GM18951 (cell line): ENCODE results near the gene TSEN54.

Source experiments
- POLR2A ChIP-seq: IDR thresholded peaks from 4 replicates; pipeline ENCODE4 v1.6.1; 2011; ENCODE audit warnings: mild to moderate bottlenecking; ENCODE audit not compliant: insufficient read length, insufficient read depth; ENCODE audit errors: extremely low read depth
- in situ Hi-C: fragments of 300-500 bp; cut with MboI; formaldehyde crosslinking; loops from one replicate; pipeline ENCODE4 v1.12.0; 2022; ENCODE audit warnings: low sequenced_read_pairs, mixed read lengths, inconsistent platforms; ENCODE audit not compliant: unreplicated experiment

The TSEN54 gene

DNA sequence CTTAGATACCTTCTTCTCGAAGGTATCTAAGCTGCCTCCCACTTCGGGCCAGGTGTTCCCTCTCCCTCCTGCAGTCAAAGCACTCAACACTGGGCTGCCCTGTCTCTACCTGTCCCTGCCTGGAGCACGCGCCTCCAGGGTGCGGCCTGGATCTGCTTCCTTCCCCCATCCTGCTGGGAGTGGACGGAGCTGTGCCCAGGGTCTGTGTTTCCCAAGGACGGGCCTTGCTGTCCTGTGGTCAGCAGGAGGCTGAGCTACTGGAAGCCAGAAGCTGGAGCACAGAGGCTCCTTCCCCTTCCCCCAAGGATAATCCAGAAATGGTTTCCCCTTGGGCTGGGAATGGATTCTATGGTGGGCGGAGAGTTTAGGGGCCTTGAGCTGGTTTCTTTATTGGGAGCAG lies 25.9 kb downstream of the TSEN54 start:
- no peak for TF ChIP-seq POLR2A

GRCh38 chr17:75542728-75543336 lies 26.5 kb downstream of the TSEN54 start:
- TF ChIP-seq POLR2A = no peak
- in situ Hi-C loops = no loop called here

More for the DNA sequence above, 25.9 kb downstream of the TSEN54 start:
- in situ Hi-C loops = no loop called here

GRCh38 chr17:75544250-75544649 lies 27.9 kb downstream of the TSEN54 start:
- TF ChIP-seq POLR2A = no peak
- in situ Hi-C loops = no loop called here

DNA sequence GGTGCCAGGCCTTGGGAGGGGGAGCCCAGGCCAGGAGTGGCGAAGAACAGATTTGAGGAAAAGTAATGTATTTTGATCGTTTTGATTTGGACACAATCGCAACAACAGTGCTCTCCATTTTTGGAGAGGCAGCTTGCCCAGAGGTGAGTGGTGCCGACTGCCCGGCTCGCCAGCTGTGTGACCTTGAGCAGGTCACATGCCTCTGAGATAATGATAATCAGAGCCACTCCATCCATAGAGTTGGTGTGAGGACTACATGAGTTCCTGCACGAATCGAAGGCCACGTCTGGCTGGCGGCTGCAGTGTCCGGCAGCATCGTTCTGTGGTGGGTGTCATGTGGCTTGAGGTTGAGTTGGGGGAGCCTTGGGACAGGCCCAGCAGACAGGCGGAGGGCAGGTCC lies 29.9 kb downstream of the TSEN54 start:
- in situ Hi-C loops = no loop called here
- TF ChIP-seq POLR2A = no peak

GRCh38 chr17:75547091-75547490 lies 30.8 kb downstream of the TSEN54 start:
- TF ChIP-seq POLR2A = no peak
- in situ Hi-C loops = no loop called here

DNA sequence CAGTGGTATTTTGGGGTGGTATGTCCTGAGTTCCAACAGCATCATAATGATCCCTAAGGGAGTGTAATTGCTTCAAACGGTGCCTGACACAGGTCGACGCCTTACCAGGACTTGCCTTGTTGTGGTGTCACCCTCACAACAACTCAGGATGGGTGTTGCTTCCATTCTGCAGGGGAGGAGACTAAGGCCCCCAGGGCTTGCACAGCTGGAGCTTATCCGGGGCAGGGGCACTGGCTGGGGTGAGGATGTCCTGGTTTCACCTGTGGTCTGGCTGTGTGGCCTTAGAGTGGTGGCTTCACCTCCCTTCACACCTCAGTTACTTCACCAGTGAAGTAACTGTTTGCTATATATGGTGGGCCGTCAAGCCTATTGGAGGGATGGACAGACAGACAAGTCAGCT lies 32.5 kb downstream of the TSEN54 start:
- TF ChIP-seq POLR2A = no peak
- in situ Hi-C loops = no loop called here

DNA sequence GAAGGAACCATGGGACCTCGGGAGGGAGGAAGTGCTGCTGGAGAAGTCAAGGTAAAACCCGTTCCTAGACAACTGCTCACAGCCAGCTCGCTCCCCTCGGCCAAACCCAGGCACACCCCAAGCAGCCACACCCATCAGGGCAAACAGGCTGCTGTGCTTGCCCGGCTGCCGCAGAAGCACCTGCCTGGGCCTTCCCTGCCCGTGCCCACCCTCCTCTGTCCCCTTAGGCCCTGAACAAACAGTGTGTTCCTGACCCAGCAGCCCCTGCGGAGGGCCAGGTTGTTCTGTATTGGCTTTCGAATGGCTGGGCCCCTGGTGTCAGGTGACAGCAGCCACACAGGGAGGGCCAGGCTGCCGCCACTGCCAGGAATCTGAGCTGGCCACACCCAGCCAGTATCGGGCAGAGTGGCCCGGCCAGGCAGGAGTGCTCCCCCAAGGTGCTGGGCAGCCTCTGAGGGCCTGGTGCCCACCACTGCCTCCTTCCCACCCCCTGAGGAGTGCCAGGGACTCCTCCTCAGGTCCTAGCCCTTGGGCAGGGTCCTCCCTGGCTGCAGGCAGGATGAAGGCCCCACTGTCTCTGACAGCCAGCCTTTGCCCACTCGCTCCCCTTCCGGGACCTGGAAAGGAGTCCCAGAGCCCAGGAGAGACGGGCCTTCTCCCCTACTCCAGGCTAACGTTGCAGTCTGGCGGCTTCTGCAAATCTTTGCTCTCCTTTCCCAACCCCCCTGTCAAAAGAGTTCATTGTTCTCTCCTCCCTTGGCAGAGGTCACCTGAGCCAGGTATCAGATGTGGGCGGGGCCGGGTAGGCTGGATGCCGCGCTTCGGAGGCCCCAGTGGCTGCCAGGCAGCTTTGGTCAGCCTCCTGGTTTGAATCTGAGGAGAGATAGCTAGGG lies 33.2 kb downstream of the TSEN54 start:
- TF ChIP-seq POLR2A = no peak
- in situ Hi-C loops = no loop called here

- in situ Hi-C loops = no loop called here
- TF ChIP-seq POLR2A = no peak
Measured at GRCh38 chr17:75550139-75550465, 33.8 kb downstream of the TSEN54 start.

GRCh38 chr17:75551266-75551665 lies 34.9 kb downstream of the TSEN54 start:
- in situ Hi-C loops = no loop called here
- no peak for TF ChIP-seq POLR2A

GRCh38 chr17:75552425-75553294 lies 36.3 kb downstream of the TSEN54 start:
- in situ Hi-C loops = no loop called here
- no peak for TF ChIP-seq POLR2A

DNA sequence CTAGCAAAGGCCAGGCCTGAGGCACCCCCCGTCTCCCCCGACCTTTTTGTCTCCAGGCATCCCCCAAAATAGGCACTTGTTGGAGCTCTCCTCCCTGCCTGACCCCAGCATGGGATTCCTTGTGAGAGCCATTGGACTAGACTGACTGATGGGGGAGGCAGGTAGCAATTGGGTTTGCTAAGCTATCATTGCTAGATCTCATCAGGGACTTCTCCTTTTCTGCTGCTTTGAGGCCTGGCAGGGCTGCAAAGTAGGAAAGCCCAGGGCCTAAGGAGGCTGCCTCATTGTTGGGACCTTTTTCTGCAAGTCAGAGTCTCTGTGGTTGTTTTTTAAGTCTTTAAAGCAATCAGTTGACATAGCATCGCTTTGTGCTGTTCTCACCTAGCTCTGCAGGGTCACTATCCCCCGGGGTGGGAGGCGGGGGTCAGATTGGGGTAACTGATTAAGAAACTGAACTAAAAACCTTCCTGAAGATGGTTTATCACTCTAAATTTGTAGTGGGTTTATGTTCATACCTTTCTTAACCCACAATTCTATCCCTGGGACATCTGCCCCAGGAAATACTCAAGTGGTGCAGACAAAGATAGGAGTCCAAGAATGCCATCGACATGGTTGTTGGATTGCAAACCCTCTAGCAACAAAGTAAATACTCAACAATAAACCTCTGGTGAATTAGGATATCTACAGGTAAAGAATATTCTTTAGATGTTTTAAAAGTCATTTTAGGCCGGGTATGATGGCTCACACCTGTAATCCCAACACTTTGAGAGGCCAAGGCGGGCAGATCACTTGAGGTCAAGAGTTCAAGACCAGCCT lies 37.2 kb downstream of the TSEN54 start:
- no peak for TF ChIP-seq POLR2A
- in situ Hi-C loops = no loop called here

- in situ Hi-C loops = no loop called here
- no peak for TF ChIP-seq POLR2A
Measured at GRCh38 chr17:75555679-75556153, 39.4 kb downstream of the TSEN54 start.
